ENCODE data around the gene ARHGEF16.

GRCh38 chr1:3440711-3441409, 13.6 kb upstream of the ARHGEF16 start:
- TF ChIP-seq FOXM1 (IDR thresholded peaks at IDR 0.05; ENCODE audit: low read depth): no peak
- TF ChIP-seq, protein P1, sequence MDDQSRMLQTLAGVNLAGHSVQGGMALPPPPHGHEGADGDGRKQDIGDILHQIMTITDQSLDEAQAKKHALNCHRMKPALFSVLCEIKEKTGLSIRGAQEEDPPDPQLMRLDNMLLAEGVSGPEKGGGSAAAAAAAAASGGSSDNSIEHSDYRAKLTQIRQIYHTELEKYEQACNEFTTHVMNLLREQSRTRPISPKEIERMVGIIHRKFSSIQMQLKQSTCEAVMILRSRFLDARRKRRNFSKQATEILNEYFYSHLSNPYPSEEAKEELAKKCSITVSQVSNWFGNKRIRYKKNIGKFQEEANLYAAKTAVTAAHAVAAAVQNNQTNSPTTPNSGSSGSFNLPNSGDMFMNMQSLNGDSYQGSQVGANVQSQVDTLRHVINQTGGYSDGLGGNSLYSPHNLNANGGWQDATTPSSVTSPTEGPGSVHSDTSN (IDR thresholded peaks at IDR 0.05): no peak
- TF ChIP-seq CTCF (IDR thresholded peaks at IDR 0.05): no peak
- no peak for TF ChIP-seq EZH2phosphoT487 (IDR thresholded peaks at IDR 0.05; ENCODE audit: borderline replicate concordance, low read depth)
- no peak for TF ChIP-seq ELF1 (IDR thresholded peaks at IDR 0.05)
- TF ChIP-seq RCOR1 (IDR thresholded peaks at IDR 0.05; ENCODE audit: low read length): no peak
- no peak for TF ChIP-seq EP300 (IDR thresholded peaks at IDR 0.05; ENCODE audit: borderline replicate concordance in 1 of 2, low read depth in 1 of 2, low read length in 1 of 2)
- TF ChIP-seq, protein P2, sequence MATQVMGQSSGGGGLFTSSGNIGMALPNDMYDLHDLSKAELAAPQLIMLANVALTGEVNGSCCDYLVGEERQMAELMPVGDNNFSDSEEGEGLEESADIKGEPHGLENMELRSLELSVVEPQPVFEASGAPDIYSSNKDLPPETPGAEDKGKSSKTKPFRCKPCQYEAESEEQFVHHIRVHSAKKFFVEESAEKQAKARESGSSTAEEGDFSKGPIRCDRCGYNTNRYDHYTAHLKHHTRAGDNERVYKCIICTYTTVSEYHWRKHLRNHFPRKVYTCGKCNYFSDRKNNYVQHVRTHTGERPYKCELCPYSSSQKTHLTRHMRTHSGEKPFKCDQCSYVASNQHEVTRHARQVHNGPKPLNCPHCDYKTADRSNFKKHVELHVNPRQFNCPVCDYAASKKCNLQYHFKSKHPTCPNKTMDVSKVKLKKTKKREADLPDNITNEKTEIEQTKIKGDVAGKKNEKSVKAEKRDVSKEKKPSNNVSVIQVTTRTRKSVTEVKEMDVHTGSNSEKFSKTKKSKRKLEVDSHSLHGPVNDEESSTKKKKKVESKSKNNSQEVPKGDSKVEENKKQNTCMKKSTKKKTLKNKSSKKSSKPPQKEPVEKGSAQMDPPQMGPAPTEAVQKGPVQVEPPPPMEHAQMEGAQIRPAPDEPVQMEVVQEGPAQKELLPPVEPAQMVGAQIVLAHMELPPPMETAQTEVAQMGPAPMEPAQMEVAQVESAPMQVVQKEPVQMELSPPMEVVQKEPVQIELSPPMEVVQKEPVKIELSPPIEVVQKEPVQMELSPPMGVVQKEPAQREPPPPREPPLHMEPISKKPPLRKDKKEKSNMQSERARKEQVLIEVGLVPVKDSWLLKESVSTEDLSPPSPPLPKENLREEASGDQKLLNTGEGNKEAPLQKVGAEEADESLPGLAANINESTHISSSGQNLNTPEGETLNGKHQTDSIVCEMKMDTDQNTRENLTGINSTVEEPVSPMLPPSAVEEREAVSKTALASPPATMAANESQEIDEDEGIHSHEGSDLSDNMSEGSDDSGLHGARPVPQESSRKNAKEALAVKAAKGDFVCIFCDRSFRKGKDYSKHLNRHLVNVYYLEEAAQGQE (IDR thresholded peaks at IDR 0.05; ENCODE audit: low read depth, low read length): no peak
- no peak for TF ChIP-seq JUND (IDR thresholded peaks at IDR 0.05)
- TF ChIP-seq RFX5 (IDR thresholded peaks at IDR 0.05; ENCODE audit: low read length): no peak

Measured in SK-N-SH (cell line).